HG02588 (cell line): ENCODE measurements around the gene MBP.
"Not testable (repeated sequence)": the region's sequence is repeated elsewhere in the genome, so short reads cannot be mapped to it uniquely, and the experiment has no call there.

ENCODE experiments used
- ATAC-seq: cut with Tn5 transposase; IDR thresholded peaks from one replicate; pipeline ENCODE4 v1.9.1; 2021; ENCODE audit warnings: mild to moderate bottlenecking, moderate library complexity; ENCODE audit not compliant: unreplicated experiment

The MBP gene

DNA sequence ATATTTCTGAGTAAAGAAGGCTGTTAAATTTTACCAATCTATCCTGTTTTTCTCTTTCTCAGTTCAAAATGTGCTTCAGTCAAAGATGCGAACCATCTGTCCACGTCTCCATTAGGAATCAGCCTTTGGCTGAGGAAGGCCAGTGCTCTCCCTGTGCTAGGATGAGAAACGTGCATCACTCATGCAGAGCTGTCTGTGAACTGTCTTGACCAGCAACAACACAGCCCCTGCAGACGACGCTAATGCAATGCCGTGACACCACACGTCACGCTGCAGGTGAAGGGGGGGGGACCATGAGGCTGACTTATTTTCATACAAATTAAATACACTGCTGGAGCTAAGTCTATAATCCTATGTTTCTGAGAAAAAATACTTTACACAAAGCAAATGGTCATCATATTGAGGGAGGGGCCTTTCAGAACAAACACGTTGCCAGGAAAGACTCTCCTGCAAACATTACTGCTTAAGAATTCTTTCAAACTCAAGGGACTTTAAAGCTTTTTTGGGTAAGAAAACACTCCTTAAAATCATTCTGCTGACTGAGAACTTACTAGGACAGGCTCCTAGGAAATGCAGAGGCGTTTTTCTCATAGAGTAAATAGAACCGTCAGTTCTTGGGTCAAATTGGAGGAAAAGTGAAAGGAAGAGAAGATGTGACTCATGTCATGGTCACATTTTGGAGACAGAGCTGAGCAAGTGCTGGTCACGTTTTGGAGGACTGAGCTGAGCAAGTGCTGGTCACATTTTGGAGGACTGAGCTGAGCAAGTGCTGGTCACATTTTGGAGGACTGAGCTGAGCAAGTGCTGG is 97.0 kb downstream of the MBP start:
- no peak for ATAC-seq

- no peak for ATAC-seq
These were observed 99.0 kb downstream of the MBP start for GRCh38 chr18:77033575-77033974.

GRCh38 chr18:77032181-77032701 is 100.3 kb downstream of the MBP start:
- no peak for ATAC-seq

DNA sequence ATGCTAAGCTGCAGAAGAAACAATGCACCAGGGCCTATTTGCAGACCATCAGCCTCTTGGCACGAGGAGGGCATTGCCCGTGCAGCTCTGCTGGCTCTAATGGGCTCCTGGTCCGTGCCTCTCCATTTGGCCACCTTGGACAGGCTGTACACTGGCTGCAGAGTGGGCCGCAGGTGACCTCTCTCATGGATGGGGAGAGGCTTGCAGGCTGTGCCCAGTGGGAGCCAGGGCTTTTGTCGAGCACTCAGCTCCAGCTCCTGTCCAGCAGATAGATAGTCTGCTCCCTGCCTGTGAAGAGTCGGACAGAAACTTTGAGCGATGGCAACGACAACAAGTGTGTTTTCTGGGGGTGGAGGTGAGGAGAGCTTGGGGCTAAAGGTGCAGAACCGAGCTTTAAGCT is 100.9 kb downstream of the MBP start:
- no peak for ATAC-seq

GRCh38 chr18:77030201-77030600 is 102.4 kb downstream of the MBP start:
- ATAC-seq = no peak

- ATAC-seq = no peak
These were observed 106.7 kb downstream of the MBP start for GRCh38 chr18:77025831-77026363.

DNA sequence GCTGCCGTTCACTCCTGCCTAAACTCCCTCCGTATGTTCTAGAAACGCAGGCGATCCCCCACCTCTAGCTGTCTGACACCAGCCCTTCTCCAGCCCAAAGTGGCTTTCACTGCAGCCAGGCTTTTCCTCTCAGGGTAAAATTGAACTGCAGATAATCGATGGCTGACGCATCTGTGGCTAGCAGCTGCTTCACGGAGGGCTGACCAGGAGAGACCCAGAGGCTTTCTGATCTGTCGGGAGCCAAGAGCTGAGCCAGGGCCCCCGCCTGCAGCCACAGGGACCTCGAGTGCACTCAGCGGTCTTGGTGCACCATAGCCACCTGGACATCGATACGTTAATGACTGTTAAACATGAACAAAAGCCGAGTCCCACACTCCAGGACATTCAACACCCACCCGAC is 107.5 kb downstream of the MBP start:
- no peak for ATAC-seq

DNA sequence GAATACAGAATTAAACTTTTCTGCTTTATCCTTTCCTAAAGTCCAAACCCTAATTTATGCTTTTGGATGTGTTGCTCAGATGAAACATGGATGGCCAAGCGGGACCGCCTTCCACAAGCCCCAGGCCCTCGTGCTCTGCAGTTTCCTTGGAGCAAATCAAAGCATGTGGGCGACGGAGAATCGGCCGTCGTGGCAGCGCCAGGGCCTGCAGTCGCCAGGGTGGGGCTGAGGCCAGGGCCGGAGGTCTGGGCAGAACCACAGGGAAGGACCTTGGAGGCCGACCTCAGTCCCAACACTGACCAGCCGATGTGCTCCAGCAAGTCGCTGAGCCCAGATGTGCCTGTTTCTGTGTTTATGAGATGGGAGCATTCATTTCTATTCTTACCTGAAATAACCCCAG is 108.1 kb downstream of the MBP start:
- ATAC-seq = no peak

- no peak for ATAC-seq
These were observed 109.3 kb downstream of the MBP start for GRCh38 chr18:77023102-77023782.

DNA sequence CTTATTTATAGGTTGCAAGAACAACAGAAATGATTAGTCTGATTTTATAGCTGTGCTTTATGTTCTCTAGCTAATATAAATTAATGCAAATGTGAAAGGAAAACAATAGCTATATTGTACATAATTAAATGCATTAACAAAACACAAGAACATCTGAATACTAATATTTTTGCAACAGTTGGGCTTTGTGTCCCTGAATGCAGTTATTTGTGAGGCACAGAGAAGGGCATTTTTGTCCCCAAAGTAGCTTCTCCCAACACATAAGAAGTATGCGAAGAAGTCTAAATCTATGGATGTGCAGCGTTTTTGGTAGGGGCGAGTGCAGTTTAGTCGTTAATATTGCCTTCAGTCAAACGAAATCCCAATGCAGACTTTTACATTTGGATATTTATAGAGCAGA is 110.0 kb downstream of the MBP start:
- no peak for ATAC-seq

- ATAC-seq = no peak
These were observed 110.5 kb downstream of the MBP start for GRCh38 chr18:77022116-77022515.

- not testable (repeated sequence) for ATAC-seq
These were observed 111.1 kb downstream of the MBP start for GRCh38 chr18:77021478-77021877.

DNA sequence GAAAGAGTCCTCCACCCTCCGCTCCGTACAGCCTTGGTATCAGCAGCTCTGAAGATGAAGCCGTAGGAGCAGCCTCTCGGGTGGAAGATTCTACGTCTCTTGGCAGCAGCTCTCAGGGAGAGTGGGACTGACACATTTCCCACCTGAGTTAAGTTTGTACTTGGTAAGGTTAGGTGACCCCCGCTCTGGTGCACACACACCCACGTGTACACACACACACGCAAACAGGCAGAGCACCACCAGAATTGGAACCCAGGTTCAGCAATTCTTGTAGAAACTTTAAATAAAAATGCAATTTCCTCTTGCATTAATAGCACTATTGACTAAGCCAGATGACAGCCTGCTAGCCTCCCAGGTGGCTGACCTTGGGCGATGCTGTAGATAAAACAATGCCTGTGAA is 111.5 kb downstream of the MBP start:
- ATAC-seq = no peak

DNA sequence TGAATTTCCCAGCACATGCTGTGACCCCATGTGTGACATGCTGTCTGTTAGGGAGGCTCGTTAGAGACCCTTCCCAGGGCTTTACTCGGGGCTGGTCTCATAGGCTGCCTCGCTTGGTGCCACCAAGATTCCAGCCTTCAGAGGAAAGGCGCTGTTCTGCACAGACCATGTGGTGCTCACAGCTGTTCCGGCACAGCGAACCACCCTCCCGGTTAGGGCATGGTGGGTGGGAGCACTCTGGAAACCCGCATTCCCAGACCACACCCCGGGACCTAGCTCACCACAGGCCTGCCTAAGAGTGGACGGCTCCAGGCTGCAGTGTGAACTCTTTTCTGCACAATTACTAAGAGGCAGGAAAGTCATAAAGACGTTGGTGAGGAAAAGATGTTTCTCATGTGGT is 112.0 kb downstream of the MBP start:
- ATAC-seq = no peak

DNA sequence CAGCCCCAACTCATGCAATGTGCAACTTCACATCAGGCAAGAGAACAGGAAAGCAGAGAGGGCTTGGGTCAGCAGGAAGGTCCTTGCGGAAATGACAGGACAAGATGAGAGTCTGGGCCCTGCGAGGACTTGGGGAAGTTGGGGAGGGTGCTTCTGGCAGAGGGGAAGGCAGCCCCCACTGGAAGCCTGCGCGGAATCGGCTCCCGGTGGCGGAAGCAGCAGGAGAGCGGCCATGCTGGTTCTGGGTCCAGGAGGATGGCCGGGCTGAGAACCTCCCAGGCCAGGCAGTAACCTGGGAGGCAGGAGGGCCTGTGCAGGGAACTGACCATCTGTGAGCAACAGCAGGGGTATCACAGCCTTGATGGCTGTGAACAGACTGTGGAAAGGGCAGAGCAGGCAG is 112.9 kb downstream of the MBP start:
- no peak for ATAC-seq

DNA sequence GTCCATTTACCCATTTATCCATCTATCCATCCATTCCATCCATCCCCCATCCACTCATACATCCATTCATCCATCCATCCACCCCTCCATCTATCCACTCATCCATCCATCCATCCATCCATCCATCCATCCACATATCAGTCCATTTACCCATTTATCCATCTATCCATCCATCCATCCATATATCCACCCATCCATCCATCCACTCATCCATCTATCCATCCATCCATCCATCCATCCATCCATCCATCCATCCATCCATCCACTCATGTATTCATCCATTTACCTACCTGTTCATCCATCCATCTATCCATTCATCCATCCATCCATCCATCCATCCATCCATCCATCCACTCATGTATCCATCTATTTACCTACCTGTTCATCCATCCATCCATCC is 113.9 kb downstream of the MBP start:
- ATAC-seq = not testable (repeated sequence)

DNA sequence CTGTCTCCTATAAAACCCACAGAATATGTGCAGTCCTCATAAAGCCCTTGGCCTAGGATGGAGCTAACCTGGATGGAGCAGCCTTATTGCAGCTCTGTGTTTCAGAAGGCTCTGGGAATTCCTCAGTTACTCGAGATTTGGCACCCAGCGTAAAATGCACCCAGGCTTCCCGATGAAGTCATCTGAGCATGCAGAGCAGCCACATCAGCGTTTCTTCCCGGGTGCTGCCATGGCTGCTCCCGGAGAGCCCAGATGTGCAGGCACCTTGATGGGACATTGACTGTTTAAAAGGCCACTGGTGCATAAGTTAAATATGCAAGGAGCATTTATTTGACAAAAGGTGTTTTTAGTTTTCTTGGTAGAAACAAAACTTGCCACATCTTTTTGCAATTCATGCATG is 115.2 kb downstream of the MBP start:
- no peak for ATAC-seq

- ATAC-seq = no peak
These were observed 115.6 kb downstream of the MBP start for GRCh38 chr18:77016936-77017335.

DNA sequence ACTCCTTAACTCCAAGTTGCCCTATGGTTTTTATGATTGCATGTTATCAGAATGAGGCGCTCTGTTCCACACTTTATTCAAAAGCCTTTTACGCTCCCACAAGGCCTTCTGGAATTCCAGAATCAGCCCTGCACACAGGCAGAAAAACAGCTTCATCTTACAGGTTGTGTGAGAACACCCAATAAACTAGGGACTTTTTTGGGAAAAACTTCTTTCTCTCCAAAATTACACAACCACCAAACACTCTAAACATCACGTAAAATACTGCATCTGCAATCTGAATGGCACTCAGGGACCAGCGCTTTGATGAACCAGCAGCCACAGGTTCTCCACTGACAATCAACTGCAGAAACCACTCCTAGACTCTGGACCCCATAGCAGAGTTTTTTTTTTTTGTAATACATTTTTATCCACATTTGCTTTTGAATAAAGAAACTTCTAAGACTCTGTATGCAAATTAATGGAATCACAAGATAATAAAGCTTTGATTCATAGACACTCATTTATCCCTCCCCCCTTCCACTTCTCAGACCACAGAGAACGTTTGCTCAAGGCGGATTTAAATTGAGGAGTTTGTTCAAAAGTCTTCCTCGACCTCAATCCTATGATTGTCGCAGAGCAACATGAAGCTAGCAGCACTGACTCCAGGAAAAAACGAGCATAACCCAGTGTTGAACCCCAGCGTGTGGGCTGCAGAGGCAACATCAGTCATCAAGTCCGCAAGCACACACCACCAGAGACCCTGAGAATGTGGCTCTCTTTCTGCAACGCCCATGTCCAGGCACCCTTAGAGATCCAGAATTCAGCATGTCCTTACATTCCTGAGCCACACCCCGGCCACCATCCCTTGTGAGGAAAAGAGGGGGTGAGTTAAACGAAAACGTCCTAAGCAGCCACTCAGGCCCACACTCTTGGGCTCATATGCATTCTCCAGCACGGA is 116.5 kb downstream of the MBP start:
- no peak for ATAC-seq

- no peak for ATAC-seq
These were observed 117.4 kb downstream of the MBP start for GRCh38 chr18:77015169-77015568.

DNA sequence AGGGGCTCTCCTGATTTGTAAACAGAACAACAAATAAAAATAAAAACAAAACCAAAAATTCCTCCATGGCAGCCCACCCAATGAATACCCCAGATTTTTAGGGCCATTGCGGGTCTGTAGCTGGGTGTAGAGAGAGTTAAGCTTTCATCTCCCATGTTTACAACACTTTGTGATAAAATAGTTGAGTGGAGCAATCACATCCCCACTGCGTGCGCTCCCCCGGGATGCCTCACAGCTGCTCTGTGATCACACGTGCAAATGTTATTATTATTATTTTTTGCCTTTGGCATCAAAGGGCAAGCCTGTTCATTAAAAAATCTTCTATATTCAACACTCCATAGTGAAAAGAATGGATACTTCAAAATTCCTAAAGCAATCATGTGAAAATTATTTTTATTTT is 118.0 kb downstream of the MBP start:
- ATAC-seq = no peak
